Measurements from ENCODE around the gene BEST4.
"Not testable (repeated sequence)": the region's sequence is repeated elsewhere in the genome, so short reads cannot be mapped to it uniquely, and the experiment has no call there.

Gene BEST4

DNA sequence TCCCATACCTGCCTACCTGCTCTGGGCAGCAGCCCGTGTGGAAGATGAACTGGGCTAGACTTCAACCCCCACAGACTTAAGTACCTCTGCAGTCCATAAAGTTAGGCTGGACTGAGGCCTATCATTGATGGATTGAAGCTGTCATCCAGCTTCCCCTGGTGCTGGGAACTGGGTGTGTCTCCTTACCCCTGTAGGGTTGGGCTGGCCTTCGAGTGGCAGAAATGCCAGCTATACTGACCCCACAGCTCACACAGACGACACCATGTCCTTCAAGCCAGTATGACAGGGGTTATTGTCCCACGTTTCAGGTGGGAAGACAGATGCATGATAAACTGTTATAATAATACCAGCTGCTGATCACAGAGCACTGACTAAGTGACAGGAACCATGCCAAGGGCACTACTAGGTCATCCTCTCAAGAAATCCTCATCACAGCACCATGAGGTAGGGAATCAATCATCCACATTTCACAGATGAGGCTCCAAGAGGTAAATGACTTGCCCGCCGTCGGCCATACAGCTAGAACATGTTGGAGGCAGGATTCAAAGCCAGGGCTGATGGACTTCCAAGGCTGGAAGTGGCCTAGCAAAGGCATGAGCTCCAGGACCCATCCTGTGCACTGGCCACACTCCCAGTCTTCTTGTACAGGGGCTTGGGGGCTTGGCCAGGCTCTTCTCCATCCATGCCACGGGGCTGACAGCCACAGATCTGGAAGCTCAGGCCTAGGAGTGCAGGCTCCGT, at the start of gene BEST4:
Gene BEST4, minus strand, starts transcription at position 51 of the 741 bp plus-strand sequence. CDS start 465 bp downstream, outside the sequence.
- no peak for DNase-seq

DNA sequence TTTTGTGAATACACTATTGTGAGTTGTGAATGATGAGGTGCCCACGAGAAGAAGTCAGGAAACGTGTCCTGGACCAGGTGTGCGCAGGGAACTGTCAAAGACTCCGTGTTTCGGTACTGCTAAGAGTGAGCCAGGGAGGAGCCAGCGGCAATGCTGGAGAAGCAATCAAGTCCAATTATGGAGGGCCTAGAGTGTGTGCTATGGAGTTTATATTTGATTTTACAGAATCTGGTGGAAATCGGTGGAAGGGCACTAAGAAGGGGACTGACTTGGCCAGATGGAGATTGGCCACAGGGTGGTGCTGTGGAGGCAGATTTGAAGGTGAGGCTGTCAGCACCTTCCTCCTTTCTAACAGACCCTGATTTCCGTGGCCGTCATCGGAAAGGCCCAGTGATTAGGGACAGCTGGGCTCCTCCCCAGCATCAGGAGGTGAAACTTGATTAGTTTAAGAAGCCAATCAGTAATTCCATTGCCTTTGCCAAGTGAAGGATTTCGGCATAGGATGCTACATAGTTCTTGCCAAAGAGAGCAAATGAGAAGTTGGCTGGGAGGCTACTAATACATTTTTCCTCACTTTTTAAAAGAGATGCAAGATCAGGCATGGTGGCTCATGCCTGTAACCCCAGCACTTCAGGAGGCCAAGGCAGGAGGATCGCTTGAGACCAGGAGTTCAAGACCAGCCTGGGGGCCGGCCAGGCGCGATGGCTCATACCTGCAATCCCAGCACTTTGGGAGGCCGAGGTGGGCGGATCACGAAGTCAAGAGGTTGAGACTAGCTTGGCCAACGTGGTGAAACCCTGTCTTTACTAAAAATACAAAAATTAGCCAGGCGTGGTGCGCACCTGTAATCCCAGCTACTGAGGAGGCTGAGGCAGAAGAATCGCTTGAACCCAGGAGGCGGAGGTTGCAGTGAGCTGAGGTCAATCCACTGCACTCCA, 48.0 kb upstream of the BEST4 start:
- peak; percentile 77 to 94 for DNase-seq

DNA sequence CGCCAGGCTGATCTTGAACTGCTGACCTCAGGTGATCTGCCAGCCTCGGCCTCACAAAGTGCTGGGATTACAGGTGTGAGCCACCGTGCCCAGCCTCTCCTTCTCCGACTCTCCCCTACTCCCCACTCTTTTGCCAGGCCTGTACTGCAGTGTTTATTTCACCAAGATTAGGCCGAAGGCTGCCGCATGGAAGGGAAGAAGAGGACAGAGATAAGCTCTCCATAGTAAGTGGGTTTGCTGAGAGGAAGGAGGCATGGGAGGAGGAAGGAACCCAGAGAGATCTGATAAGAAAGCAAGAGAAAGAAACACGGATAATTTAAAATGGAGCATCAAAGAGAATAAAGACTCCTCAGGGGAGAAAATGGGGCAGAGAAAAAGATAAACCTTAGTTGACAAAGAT, 46.4 kb upstream of the BEST4 start:
- DNase-seq: no peak

DNA sequence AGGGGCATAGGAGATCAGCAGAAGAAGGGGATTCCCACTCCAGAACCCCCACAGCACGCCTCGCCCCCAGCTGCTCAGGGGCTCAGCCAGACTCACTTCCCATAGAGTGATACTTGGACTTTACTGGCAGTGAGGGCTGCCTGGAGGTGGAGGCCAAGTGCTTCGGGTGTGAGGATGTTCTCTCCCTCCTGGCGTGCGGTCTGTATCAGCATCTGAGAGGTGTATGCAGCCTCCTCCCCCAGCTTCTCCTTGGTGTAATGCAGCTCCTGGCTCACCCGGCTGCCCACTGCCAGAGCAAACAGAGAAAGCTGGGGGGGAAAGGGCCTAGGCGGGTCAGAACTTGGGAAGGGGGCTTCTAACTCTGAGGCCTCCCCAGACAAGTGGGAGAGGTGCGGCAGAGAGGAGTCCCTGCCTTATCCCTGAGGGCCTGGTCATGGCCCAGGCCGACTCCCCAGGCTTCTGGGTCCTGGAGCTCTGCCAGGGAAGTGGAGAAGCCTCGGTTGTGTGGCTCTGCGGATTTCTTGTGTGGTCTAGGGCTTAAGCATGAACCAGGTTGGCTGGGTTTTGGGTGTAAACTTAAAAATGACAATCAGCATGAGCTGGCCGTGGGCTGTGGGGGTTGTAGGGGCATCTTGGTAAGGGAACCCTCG, 44.2 kb upstream of the BEST4 start:
- no peak for DNase-seq

DNA sequence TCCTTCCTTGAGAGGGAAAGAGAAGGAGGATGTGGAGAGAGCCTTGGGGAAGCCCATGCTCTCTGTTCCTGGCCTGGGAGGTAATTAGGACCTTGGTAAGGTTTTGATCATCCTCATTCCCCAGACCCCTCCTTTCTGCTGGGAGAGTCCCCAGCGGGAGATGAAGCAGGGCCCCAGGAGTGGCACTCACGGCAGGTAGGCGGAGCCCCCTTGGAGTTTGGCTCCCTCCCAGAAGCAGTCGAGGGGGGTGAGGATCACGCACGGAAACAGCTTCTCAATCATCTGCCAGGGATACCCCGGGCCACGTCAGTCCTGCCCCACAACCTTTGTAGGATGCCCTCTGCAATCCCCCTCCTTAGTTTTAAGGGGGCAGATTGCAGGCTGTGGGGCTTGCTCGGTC, 43.5 kb upstream of the BEST4 start:
- DNase-seq: no peak

DNA sequence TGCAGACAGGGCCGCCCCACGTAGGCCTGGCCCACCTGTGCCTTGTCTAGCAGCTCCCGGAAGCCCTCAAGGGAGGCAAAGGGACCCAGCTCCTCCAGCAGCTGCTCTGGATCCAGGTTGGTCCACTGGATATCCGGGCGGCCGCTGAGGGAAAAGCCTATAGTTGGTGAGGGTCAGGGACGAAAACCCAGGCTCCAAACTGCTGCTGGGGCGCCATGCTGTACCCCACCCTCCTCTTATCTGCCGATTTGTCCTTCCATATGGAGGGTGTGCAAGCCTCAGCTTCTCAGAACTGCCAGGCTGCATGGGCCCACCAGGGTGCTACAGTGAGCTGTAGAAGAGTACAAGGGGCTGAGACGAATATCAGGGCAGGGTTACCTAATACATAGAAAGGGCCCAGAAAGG, 42.9 kb upstream of the BEST4 start:
- no peak for DNase-seq

DNA sequence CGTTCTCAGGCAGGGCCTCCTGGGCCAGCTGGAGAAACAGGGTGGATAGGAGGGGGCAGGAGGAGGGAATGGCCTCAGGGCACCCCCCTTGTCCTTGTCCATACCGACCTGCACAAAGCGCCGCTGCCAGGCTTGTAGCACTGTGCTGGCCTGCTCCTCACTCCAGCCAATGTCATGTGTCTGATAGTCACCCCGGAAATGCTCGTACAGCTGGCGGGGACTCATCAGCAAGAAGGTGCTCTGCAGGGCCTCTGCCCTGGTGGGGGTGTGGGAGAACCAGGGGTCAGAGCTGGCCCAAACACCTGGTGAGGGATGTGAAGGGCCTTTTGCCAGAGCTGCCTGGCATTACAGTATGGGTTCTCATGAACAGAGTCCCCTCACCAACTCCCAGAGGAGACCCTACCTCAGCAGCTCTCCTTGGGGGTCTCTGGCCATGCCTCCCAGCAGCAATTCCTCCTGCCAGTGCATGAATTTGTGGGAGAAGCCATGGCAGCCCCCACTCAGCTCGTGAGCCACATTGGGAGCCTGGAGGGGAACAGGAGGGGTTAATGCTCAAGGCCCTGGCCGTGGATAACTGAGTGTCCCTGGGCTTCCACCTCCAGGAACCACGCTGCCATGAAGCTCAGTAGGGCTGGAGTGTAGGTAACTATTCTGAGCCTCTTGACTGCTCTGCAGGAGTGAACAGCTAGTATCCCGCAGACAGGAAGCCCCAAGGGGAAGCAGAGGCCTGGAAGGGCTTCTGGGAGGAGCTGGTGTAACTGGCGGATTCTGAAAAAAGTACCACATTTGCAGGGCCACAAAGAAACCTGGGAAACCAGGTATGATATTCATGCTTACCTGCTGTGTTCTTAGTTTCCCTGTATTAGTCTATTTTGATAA, 41.8 kb upstream of the BEST4 start:
- no peak for DNase-seq

DNA sequence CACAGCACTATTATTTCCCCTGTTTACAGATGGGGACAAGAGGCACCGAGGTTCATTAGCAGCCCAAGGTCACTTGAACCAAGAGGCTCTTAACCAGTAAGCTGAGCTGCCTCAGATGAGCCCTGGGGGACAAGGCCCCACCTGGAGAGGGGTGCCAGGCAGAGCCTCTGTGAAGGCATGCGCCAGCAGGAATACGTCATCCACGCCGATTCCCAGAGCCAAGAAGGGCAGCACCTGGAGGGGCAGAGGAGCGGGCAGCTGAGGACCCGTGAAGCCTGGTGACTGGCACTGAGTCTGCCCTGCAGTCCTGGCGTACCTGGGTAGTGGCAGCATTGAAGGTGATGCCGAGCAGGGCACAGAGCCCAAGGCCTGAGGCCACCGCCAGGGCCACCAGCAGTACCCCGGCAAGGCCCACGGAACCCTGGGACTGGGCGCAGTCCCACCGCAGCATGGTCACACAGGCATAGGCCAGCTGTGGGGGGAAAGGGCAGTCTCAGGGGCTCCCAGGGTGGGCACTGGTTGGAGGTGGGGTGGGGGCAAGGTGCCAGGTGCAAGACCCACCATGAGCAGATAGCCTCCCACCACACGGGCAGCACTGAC, 41.0 kb upstream of the BEST4 start:
- DNase-seq: no peak

DNA sequence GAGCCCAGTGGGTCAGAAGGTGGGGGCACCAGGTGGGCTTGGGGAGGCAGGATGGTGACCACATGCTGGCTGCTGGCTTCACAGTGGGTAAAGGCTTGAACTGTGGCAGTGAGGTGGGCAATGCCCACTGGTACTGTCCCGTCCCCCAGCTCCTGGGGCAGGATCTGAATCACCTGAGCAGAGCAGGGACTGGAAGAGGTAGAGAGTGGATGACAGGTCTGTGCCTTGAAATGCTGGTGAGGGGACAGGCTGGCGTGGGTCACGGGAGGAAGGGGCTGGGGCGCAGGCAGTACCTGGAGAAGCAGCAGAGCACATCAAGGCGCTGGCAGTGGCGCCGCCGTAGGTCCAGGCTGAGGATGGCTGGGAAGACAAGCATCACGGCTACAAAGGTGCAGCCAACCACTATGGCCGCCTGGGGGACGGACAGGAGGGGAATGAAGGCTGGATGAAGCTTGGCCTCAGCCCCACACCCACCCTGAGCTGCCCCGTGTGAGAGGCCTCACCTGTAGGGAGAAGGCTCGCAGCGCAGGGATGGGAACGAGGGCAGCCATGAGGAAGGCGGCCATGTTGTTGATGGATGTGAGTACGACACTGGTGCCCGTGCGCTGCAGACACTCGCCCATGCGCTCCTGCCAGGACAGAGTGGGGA, 40.2 kb upstream of the BEST4 start:
- no peak for DNase-seq

DNA sequence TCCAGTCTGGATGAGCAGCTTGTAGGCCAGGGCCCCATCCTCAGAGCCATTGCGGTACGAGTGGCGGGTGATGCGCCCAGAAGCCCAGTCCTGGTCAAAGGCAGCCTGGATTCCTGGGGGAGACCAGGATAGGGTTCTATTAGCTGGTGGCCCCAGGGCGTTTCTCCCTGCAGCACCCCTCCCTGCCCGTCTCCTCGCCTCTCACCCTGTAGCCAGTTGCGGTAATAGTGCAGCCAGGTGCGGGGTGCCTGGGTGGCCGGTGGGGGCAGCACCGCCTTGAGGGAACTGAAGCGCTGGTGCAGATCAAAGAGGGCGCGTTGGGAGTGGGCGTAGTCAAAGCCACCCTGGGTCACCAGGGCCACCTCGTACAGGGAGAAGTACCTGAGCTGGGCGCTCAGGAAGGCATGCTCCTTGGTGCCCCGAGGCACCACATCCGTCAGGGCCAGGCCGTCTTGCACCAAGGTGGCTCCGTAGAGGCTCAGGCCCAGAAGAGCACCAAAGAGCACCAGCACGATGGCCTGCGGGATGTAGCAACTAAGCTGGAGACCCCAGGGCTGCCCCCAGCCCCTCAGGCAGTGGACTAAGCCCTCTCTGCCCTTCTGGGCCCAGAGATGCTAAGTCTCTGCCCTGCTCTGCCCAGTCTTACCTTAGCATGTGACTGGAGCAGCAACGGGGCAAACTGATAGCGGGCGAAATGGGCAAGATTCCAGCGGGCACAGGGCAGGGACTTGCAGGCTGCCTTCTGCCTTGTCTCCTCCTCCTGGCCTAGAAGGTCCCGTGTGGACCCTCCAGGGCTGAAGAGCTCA, 39.4 kb upstream of the BEST4 start:
- peak in 1 of 2 experiments; percentile 49 for DNase-seq

DNA sequence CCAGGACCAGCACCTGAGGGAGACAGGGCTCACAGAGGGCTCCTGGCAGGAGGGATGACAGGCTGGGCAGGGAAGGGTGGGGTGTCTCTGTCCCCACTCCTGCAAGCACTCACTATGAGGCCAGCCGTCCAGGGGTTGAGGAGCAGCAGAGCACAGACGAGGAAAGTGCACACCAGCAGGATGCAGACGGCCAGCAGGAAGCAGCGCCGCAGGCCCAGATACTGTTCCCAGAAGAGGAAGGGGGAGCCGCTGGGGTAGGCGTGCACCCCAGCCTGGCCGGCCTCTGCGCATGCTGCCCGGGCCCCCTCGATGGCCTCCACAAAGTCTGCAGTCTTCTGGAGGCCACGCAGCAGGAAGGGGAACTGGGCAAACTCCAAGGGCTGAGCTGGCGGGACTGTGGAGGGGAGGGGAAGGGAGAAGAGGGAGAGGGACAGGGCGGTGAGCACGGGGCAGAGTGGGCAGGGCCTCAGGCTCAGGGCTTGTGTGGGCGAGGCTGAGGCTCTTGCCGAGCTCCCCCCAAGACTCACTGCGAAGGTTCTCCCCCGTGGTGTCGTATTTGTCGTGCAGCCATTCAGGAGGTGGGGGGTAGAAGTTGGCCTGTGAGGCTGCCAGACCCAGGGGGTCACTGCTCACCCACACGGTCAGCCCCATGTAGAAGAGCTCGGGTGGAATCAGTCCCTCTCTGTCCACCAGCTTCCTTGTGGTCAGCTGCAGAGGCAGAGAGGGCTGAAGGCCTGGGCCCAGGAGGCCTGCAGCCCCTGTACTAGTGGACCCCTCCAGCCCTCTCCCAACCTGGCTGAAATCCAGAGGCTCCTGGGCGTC, 38.6 kb upstream of the BEST4 start:
- no peak for DNase-seq

DNA sequence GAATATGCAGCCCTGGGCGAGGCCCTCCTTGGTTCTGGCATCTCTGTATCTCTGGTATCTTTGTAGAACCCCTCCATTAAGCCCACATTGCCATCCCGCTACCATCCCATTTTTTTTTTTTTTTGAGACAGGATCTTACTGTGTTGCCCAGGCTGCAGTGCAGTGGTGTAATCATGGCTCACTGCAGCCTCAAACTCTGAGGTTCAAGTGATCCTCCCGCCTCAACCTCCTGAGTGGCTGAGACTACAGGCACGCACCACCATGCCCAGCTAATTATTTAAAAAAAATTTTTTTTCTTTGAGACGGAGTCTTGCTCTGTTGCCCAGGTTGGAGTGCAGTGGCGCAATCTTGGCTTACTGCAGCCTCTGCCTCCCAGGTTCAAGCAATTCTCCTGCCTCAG, 36.4 kb upstream of the BEST4 start:
- not testable (repeated sequence) for DNase-seq

DNA sequence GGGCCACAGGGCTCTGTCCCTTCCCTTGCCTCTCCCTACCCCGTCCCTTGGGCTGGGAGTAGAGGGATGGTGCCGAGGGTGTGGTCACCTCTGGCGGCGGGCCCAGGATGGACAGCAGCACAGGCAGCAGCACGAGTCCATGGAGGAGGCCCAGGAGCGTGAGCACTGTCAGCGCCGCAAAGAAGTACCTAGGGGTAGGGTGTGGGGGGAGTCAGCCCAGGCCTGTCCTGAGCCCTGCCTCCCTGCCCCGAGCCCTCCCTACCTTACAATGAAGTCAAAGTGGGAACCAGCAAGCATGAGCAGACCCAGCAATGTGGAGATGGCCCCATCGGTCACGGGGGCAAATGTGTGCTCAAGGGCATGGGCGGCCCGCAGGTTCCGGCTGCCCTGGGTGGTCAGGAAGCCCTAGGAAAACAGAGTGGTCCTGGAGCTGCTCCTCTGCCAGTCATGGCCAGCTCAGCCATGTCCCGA, 35.0 kb upstream of the BEST4 start:
- DNase-seq: no peak

DNA sequence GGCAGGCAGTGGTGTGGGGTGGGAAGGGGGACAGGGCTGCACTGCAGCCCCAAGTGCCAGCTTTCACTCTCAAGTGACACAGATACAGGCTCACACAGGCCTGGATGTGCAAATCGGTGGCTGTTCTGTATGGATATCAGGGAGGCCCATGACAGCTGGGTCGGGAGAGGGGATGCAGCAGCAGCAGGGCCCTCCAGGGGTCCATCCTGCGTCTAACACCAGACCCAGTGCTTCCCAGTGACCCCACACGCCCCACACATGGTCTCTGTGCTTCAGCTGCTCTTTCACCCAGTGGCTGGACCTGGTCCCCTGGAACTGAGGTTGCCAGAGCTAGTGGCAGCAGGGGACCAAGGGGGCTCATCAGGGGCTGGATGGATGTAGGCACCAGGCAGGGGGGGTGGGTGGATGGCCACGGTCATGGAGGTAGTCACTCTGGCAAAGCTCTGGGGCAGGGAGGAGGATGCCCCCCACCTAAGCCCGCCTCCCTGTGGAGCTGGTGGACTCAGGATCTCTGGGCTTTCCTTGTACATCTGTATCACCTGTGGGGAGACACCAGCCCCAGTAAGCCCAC, 34.2 kb upstream of the BEST4 start:
- DNase-seq: no peak

DNA sequence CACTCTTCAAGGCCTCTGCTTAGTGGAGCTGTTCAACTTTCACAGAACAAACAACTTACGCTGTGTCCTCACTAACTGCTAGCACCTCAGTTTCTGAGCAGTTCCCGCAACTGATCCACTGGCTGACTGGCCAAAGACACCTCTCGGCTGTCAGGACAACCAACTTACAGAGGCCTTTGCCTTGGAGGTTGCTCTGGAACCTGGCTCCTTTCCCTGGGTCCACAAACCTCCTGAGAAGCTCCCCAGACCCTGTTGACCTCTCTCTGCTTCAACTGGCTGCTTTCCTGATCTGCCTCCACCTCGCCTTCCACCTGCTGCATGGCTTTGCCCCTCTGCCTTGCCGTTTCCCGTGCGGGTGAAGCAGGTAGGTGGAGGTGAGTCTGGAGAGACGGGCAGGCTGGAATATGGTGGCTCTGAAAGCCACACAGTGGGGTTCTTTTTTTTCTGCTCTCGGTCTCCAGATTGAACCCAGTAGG, 33.3 kb upstream of the BEST4 start:
- DNase-seq: no peak

DNA sequence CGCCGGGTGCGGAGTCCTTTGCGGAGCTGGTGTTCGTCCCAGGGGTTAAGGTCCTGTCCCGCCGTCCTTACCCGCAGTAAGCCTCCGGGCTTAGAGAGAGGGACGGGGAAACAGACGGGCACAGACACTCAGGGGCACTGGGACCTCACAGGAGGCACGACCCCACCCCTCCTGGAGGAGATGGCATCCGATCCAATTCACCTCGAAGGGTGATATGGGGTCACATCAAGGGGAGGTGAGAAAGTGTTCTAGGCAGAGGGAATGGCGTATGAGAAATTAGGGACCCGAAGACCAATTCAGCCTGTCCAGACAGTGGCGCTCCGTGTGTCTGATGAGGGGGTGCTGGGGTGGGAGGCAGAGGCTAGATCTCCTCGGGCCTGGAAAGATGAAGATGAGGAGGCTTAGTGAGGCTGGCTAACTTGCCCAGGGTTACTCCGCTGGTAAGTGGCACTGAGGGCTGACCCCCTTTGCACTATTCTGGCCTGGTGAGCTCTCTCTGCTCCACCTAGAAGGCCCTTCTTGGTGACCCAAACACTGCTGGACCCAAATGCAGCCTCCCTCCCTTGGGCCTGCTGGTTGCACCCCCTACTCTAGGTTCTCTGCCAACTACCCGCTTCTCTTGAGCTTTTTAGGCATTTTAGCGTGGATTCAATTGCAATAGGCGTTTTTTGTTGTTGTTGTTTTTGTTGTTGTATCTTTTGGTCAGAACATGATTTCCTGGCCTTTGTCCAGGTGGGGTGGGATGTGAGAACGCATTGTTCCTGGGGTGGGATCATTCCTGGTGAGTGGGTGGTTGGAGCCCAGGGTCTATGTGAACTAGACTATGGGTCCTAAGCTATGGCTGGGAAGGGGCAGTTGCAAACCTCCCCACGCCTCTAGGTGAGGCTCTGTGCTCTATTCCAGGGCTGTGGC, 32.6 kb upstream of the BEST4 start:
- DNase-seq: no peak

DNA sequence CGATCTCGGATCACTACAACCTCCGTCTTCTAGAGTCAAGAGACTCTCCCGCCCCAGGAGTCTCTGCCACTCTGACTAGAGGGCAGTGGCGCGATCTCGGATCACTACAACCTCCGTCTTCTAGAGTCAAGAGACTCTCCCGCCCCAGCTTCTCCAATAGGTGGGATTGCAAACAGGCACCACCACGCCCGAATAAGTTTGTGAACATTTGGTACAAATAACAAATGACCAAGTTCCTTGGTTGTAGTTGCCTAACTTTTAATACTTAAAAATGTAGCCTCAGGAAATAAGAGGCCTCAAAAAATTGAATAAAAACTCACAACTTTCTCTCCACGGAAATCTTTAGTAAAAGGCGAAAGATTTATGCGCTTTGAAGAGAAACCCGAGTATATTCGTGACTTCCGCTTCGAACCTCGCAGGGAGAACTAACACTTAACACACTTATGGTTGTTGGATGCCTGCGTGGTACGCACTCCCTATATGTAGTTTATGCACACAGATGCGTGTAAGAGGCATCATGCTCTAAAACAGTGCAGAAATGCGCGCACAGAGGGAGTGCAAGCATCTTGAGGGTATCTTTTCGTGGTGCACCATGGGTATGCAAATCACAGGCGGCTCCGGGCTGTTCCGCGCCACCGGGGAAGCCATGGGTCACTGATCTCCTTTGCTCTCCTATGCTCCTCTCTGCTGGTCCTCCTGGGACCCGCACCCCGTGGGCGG, 31.8 kb upstream of the BEST4 start:
- DNase-seq: peak; percentile 98 to 99
